HPDE6-E6E7 (cell line): ENCODE data around the gene STPG4.
A peak's percentile ranks its signal among the peaks of the same experiment; 100 is the strongest.

Experiments
- DNase-seq: peaks from one replicate; pipeline ENCODE4 v3.0.0; 2011; ENCODE audit warnings: missing footprints; ENCODE audit errors: extremely low spot score

Gene STPG4

DNA sequence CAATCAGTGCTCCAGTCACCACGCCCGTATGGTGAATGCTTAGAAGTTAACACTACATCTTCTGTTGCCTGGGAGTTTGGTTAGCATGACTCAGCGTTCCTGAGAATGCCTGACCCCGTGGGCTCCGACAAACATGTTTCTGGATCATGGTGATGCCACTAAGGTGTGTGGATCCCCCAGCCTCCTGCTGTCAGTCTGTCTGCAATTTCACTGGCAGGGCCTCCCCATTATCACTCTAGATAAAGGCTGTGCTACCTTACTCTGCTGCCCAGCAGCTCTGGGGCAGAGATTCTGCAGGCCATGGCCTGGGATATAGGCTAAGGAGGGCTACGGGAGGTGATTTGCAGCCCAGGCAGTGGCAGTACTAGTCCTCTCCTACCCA, 66.0 kb downstream of the STPG4 start:
- DNase-seq: no peak

DNA sequence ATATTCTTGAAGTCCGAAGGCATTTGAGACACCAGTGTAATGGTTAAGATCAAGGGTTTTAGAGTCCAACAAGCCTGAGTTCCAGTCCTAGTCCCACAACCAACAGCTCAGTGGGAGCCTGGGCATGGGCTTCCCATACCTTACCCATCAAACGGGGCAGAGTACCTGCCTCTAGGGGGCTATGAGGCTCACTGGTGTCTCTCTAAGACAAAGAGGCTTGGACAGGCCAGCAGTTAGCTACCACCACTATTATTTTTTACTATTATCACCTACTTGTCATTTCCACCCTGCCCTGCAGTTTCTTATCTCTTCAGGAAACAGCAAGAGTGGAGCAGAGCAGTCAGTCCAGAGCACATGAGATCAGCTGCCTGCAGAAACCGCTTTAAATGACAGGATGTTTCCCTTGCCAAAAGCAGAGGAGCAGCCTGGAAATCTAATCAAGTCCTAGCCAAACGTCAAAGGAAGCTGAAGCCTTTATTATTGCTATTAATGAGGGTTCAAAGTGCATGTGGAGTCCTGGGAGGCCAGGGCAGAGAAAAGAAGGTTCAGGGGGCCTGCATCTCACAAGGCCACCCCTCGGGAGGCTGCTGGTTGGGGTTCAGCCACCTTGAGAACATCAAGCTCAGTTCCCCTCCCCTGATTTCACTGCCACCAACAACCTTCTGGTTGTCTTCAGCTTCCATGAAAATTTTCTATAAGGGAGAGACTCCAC, 66.6 kb downstream of the STPG4 start:
- DNase-seq: no peak

- DNase-seq: no peak
These were observed 68.1 kb downstream of the STPG4 start for GRCh38 chr2:47087051-47087450.

DNA sequence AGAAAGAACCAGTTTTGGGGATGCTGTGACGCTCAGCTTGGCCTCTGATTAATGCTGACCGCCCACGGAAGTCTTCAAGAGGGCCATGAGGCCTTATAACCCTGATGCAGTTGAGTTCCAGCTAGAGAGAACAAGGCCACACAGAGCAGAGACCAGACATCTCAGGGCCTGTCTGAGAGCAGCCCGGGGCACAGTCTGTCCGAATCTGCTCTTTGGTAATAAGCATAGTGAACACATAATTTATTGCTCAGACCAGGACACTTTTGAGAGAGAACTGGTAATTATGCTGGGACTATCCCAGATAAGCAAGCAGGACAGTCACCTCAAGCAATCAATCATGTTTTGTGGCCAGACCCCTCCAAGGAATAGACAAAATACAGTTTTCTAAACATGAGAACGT, 68.5 kb downstream of the STPG4 start:
- DNase-seq: no peak

DNA sequence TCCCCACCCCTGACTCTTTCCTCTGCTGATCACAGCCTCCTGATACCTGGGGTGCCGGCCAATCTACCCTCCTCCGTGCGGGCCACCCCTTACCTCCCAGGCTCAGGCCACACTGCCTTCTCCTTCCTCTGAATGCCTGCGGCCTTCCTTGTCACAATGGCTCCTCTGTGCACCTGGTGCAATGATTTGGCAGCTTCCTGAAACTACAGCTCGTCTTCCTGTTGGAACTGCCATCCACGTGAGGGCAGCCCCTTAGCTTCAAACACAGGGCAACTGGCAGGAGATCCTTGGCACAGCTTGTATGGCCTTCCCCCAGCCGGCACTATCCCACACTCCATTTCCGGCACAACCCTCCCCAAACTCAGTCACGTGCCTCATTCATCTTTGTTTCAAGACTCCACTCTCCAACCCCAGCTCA, 69.0 kb downstream of the STPG4 start:
- DNase-seq: no peak

- DNase-seq: no peak
These were observed 71.0 kb downstream of the STPG4 start for GRCh38 chr2:47083886-47084687.

DNA sequence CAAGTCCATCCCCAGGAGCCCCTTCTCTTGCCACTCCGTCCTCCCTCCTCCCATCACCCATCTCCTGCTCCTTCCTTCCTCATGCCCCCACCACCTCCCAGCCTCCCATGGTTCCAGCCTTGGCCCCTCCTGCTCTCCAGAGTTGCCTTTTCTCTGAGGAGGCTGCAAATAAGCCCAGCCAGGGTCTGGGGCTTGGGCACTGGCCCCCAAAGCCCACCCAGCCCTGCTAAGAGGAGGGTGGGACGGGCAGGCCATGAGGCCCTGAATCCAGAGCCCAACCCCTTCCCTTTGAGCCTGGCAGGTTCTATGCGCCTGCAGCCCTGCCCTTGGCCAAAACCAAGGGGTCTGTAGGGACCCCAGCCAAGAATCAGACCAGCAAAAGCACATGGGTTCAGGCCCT, 71.6 kb downstream of the STPG4 start:
- DNase-seq: no peak

GRCh38 chr2:47083005-47083404, 72.1 kb downstream of the STPG4 start:
- DNase-seq: no peak

DNA sequence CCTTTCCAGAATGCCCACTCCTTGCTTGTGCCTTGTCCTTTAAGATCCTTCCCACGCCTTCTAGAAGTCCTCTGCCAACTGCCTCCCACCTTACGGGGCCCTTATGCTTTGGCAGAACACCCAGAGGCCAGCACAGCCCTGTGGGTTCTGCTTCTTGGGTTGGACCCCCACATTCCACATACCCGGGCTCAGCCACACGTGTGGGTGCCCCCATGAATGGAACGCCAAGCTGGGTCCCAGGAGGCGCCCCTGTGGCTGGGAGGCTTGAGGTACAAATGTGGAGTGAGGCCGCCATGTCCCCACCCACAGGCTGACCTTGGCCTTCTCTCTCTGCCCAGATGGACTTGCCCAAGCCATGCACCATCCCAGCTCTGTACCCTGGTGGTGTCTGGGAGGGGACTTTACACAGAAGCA, 74.2 kb downstream of the STPG4 start:
- DNase-seq: no peak

- DNase-seq: no peak
These were observed 75.3 kb downstream of the STPG4 start for GRCh38 chr2:47079515-47080412.

DNA sequence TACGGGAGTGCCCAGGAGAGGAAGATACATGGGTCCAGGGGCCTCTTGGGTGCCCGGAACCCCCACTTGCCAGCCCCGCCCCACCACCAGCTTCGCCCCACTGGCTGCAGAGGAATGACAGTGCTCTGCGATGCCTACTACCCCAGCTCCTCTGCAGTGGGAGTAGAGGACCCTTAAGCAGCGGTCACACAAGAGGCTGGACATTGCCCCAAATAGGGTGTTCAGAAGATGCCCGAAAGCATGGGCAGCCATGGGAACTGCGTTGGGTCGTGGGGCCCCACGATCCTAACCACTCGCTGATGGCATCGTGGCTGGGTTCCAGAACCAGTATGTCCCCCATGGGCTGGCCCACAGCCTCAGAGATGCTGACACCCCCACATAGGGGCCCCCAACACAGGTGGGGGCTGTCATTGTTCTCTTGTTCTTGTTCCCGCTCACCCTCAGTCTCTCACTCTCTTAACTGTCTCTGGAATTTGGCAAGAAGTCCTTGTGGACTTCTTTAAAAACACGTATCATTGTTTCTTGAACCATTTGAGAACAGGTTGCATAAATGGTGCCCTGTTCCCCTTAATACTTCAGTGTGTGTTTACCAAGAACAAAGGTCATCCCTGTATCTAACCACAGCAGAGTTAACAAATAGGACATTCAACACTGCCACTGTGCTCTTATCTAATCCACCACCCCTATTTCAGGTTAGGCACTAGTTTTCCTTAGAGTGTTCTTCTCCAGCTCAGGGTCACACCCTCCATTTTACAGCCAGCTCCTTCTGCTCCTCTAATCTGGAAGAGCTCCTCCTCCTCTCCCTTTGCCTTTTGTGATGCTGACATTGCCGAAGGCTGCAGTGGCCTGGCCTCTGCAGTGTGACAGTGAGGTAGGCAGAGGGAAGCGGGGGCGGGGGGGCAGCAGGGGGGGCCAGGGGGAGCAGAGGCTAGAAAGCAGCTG, 76.3 kb downstream of the STPG4 start:
- no peak for DNase-seq

DNA sequence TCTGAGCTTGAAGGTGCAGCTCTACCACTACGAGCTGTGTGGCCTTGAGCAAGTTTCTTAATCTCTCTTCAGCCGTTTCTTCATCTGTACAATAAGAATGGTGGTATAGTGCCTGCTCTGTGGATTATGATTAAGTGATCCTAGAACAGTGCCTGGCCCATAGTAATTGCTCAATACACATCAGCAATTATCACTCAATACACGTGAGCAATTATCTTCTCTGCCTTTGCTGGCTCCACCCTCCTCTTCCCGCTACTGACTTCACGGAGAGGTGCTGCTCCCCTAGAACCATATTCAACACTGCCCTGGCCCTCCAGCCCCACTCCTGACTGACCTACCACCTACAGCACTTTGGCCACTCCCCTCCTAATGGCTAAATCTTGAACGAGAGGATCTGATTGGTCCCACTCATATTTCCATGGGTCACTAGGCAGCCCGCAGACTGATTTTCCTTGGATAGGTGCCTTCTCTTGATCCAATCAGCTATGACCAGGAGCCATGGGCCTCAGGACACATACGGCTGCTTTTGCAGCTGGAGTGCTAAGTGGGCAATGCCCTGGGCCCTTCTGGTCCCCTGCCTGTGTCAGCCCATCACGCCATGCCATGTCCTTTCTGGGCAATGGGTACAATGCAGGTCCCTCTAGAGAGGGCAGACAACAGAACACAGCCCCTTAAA, 77.5 kb downstream of the STPG4 start:
- DNase-seq: no peak

DNA sequence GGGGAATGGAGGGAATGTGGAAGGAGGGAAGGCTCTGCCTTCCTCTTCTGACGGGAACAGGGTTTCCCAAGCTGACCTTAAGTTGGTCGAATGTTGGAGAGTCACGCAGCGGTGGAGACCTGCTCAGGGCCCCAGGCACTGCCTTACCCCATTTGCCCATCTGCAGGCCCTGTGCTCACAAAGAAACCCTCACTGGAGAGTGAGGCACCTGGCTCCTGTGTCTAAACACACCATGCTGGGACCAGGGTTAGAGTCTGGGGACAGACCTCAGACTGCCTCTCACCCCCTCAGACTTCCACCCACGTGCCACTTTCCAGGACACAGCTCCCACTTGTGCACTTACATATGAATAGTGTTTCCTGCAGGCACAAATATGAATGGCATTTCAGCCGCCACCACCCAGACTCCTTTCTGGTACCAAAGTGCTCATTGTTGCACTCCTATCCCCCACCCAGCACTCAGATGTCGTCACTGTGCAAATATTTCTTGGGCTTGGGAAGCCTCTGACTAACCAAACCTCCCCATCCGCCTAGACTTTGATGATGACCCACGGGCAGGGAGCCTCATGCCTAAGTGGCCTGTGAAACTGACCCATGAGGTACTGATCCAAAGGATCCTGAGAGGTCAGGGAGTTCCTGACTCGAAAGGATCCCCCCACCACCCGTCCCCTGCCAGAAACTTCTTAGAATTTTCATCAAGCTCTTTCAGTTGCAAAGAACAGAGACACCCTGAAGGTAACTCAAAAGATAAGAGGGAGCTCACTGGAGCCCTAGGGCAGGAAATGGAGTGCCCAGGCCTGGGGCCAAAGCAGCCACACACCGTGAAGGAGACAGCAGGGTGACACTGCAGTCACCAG, 78.3 kb downstream of the STPG4 start:
- DNase-seq: peak; percentile 94

DNA sequence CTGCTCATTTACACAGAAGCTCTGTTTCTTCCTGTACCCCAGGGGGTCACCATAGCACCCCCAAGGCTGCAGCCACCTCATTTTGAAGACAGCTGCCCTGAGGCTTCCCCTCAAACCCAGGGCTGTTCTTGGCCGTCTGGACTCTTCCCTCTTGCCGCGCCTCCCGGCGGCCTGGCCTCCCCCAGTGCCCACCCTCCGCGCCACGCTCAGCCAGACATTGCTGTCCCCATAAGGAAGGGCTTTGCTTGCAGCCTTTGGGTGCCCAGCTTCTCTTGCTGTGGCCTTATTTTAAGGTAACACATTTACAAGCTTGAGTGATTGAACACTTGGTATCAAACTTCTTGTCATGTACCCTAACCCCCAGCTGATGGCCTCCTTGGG, 79.0 kb downstream of the STPG4 start:
- no peak for DNase-seq

DNA sequence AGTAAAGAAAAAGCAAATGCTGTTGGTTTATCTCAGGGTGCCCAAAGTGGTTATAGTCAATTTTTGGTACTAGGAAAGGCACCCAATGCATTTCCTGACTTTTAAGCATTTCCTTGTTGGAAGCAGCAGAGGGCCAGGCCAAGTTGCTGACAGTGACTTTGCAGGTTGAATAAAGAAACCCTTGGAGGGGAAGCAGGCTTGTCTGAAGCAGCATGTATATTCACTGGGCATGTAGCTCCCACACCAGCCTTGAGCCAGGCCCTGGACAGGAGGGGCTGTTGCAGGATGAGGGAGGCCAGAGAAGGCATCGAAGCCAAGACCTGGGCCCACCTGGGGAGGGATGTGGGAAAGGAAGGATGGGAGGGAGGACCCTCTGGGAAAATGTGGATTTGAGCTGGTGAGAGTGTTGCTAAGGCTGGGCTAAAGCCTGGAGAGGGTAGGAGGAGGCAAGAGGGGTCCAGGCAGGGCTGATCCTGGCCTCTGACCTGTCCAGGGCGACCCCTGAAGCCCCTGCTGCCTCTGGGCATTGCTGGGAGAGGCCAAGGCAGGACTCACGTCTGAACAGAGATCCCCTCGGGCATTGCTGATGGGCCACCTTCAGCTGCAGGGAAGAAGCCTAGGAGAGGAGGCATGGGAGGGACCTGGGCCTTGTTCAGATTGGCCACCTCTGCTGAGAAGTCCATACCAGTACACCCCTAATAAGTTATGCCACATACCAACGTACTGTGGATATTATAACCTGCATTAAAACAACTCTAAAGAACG, 79.6 kb downstream of the STPG4 start:
- no peak for DNase-seq

- DNase-seq: no peak
These were observed 80.4 kb downstream of the STPG4 start for GRCh38 chr2:47074691-47075090.

DNA sequence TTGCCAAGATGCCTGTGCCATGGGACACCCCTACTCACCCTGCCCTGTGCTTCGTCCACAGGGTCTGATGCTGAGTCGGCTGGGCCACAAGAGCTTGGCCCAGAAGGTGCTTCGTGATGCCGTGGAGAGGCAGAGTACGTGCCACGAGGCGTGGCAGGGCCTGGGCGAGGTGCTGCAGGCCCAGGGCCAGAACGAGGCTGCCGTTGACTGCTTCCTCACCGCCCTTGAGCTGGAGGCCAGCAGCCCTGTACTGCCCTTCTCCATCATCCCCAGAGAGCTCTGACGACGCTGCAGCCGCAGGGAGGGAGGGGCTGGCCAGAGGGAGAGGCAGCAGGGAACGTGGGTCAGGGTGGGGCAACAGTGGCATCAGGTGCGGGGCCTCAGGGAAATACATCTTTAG, 81.5 kb downstream of the STPG4 start:
- DNase-seq: no peak

DNA sequence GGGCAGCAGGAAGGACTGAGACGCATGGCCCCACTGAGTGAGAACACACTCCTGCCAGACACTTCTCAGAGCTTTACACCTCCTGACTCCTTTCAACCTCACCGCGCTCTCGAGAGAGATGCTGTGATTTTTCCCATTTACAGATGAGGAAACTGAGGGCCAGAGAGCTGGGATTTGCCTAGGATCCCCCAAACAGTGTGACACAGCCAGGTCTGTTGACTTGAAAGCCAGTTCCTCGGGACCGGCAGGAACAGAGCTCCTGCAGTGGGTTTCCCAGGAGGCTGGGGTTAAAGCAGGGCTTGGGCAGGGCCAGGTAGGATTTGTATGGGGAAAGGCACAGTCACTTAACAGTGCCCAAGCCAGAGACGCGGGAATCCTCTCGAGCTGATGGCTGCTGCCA, 81.9 kb downstream of the STPG4 start:
- no peak for DNase-seq

GRCh38 chr2:47072728-47073191, 82.3 kb downstream of the STPG4 start:
- no peak for DNase-seq
